HG03196 (cell line): ENCODE data around the gene IL16.
"Not testable (repeated sequence)": the region's sequence is repeated elsewhere in the genome, so short reads cannot be mapped to it uniquely, and the experiment has no call there.

Source experiments
- ATAC-seq: cut with Tn5 transposase; IDR thresholded peaks from one replicate; pipeline ENCODE4 v1.9.1; 2021; ENCODE audit not compliant: unreplicated experiment

Gene IL16

DNA sequence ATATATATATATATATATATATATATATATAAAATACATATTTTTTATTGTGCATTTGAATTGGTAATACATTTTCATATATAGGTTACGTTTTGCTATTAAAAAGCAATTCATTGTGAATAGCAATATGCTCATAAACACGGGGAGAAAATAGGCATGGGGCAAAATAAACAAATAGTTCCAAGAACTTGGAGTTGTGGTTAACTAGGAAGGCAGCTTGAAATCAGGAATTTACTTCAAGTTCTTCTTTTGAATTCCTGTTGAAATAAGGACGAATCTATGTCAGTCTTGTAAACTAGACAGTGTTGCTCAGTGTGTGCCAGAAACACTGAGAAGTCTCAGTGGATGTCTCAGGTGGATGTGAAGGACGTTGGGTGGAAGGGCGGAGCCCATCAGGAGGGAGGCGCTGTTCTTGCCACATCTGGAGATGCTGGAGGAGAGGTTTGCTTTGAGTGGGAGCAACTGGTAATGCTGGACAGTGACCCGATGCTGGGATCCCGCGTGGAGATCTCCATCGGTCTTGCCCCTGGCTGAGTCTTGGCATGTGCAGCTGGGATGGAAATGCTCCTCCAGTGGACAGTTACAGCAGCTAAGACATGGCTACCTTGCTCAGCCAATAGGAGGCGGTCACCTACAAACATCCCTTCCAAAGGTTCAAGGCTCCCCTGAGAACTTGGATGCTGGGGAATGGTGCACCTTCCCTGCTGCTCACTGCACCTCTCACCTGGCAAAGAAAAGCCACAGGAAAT, 2.5 kb downstream of the IL16 start:
- ATAC-seq, result no peak

DNA sequence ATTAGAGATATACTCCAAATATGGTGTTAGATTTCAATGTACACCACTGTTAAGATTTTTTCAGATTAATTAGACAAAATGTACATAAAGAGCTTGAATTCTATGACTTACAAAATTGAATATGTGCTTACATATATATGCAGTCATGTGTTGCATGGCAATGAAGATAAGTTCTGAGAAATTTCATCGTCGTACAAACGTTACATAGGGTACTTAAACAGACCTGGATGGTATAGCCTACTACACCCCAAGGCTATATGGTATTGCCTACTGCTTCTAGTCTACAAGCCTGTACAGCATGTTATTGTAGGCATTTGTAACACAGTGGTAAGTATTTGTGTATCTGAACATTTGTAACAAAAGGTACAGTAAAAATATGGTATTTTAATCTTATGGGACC, 9.3 kb downstream of the IL16 start:
- no peak for ATAC-seq

DNA sequence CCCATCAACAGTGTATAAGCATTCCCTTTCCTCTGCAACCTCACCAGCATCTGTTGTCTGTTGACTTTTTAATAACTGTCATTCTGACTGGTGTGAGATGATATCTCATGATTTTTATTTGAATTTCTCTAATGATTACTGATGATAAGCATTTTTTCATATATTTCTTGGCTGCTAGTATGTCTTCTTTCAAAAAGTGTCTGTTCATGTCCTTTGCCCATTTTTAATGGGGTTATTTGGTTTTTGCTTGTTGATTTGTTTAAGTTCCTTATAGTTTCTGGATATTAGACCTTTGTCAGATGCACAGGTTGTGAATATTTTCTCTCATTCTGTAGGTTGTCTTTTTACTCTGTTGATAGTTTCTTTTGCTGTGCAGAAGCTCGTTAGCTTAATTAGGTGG, 11.3 kb downstream of the IL16 start:
- not testable (repeated sequence) for ATAC-seq

DNA sequence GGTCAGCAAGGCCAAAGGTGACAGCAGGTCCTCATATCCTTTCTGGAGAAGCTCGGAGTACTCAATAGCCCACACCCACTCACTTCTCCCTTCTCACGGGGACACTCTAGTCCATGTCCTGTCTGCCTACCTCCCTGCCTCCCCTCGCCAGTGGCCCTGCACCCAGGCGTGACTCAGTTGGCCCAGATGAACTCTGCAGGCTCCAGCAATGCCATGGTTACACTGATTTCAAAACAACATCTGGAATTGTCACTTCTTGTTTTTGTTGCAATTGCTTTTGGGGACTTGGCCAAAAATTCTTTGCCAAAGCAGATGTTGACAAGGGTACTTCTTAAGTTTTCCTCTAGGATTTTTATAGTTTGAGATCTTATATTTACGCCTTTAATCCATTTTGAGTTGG, 13.0 kb downstream of the IL16 start:
- ATAC-seq, result no peak

DNA sequence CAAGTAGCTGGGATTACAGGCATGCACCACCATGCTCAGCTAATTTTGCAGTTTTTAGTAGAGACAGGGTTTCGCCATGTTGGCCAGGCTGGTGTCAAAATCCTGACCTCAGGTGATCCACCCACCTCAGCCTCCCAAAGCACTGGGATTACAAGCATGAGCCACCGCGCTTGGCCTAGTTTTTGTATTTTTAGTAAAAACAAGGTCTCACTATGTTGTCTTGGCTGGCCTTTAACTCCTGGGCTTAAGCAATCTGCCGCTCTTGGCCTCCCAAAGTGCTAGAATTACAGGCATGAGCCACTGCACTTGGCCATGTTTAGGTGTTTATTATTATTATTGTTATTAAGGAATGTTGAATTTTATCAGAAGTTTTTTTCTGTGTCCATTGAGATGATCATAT, 14.7 kb downstream of the IL16 start:
- no peak for ATAC-seq

DNA sequence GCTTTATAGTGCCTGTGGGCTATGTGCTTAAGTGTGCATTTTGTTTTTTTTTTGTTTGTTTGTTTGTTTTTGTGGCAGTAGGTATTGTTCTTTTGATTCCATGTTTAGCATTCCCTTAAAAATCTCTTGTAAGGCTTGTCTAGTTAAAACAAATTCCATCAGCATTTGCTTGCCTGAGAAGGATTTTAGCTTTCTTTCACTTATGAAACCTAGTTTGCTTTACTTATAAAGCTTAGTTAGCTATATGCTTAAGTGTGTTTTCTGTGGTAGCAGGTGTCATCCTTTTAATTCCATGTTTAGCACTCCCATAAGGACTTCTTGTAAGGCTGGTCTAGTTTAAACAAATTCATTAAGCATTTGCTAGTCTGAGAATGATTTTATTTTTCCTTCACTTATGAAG, 17.3 kb downstream of the IL16 start:
- ATAC-seq, result no peak

DNA sequence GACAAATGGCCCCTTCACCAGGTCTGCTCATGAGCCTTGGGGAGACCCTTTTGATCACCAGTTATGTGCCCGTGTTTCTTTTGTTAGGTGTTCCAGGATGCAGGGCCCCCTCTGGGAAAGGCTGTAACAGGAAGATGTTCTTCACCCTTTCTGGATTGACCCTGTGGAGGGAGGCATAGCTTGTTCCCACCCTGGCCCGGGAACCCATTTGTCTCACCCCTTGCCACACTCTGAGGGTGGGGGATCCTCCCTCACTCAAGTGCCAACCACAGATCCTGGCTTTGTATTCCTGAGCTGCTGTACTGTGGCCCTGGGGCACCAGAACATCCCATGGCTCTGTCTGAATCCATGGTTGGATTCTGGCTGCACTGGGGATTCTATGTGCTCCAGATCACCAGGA, 18.9 kb downstream of the IL16 start:
- ATAC-seq, result no peak

DNA sequence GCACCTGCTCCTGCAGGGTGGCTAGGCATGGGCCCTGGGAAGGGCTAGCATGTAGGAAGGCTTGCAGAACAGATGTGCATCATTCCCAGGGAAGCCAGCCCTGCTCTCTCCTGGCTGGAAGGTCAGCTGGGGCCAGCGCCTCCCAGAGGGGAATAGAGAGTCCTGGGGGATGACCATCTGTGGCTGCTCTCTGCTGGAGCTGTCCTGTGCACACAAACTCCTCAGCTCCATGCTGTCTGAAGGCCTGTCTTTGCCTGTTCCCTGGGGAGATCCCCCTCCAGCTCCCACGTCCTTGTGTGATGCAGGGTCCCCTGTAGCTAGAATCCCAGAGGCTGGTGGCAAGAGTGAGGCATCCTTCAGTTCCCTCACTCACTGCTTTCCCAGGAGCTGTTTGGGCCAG, 19.3 kb downstream of the IL16 start:
- no peak for ATAC-seq

DNA sequence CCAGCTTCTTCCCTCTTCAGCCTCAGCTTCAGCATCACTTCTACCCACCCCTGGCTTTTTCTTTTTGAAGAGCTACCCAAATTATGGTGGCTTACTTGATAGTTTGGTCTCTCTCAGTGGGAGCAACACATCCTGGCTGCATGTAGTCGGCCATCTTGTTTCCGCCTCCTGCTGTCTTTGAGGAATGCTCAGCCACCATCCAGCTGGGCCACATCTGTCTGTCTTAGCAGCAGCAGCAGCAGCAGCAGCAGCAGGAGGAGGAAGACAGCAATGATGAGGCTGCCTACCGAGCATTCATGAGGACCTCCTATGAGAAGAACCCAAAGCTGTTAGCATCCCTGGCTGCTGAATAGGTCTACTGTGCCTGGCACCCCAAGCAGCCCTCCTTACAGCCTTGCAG, 19.7 kb downstream of the IL16 start:
- ATAC-seq, result no peak

DNA sequence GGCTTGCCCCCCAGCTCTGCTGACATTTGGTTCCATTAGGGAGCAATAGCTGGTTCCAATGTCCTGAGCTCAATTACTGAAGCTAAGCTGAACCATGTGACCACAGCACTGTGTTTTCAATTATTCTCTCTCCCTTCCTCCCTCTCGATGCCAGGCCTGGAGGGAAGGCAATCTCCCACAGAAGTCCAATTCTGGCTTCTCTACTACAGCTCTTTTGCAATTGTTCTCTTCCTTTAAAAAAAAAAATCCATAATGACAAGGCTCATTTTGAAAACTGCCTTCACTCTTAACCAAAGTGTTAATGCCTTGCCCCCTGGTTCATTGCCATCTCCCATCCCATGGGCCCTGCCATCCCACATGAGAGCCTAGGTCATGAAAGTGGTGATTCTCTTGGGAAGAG, 24.8 kb downstream of the IL16 start:
- ATAC-seq, result no peak

DNA sequence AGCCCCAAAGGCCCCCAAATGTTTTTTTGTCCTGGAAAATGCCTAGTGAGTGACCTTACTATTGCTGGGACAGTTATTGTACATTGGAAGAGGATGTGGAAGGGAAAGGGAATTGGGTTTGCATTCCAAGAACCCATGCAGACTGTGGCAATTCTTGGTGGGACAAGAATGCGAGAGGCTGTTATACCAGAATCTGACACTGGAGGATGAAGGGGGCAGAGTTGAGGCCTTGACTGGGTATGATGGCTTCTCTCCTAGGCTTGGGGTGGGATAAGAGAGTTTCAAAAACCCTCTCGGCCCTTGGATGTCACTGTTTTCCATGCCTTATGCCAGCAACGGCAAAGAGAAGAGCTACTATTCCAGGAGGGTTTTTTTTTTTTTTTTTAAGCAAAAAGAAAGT, 25.3 kb downstream of the IL16 start:
- ATAC-seq, result no peak

DNA sequence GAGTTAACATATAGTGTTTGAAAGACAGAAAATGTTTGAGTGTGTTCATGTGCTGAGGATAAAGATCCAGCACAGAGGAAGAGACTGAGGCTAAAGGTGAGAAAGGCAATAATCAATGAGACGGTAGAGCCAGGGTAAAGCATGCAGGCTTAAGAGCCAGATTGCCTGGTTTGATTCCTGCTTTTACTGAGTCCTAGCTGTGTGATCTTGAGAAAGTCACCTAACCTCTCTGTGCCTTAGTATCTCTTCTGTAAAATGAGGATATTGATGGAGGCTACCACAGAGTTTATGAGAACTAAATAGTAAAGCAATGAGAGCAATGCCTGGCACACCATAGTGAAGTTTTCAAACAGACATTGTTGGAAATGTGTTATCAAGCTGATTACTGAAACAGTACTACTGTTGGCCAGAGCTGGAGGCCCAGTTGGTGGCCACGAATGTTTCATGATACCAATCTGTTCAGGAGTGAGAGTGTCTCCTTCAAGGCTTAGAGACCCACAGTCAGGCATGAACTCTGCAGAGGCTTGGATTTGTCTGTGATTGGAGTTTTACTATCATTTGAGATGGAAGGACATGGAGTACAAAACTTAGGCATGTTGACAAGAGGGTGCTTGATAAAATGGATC, 26.8 kb downstream of the IL16 start:
- ATAC-seq, result no peak

DNA sequence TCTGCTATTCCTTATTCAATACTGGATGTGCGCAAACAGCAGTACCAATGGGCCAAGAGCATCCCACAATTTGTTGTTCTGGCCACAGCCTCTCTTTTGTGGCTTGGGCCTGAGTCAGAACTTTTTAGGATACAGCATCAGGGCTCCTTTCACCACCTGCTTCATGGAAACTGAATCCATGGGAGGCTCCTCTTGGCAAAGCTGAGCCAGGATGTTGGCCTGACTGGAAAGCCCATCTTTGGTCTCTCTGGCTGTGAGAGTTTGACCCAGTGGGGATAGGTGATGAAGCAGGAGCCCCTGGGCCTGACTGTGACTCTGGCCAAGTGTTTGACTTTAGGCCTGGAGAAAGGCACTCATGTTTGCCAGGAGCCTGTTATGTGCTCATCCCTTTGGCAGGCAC, 27.6 kb downstream of the IL16 start:
- no peak for ATAC-seq

DNA sequence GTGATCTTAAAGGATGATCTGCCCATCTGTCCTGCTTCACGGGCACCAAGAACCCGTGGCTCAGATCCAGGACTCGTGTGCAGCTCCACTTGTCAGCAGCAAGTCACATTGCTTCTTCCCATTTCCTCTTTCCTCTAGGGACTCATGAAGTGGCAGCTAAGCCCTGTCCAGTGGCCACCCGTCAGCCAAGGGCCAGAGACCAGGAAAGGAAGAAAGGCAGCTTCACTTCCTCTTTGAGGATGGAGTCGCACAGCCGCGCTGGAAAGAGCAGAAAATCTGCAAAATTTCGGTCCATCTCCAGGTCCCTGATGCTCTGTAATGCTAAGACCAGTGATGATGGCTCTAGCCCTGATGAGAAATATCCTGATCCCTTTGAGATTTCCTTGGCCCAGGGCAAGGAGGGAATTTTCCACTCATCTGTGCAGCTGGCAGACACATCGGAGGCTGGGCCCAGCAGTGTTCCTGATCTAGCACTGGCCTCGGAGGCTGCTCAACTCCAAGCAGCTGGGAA, 28.5 kb downstream of the IL16 start:
- no peak for ATAC-seq

DNA sequence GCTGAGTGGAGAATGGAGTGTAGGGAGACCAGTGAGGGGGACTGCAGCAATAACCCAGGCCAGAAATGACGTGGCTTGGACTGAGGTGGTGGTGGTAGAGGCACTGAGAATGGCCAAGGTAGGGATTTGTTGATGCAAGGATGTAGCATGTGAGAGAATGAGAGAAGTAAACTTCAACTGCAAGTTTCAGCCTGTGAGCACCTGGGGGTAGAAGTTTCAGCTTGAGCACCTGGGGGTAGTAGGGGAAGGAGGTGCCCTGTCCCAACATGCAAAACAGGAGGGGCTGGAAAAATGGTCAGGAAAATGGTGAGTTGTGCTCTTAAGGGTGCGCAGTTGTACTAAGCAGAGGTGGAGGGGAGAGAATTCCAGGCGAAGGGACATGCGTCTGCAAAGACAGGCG, 31.0 kb downstream of the IL16 start:
- no peak for ATAC-seq

DNA sequence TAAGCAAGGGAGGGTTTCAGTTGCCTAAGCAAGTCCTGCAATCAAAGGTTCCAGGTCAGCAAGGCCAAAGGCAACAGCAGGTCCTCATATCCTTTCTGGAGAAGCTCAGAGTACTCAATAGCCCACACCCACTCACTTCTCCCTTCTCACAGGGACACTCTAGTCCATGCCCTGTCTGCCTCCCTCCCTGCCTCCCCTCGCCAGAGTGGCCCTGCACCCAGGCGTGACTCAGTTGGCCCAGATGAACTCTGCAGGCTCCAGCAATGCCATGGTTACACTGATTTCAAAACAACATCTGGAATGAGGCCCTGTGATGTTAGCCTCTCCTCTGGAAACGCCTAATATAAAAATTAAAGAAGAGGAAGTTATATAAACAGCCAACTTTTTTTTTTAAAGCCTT, 32.9 kb downstream of the IL16 start:
- ATAC-seq, result no peak

DNA sequence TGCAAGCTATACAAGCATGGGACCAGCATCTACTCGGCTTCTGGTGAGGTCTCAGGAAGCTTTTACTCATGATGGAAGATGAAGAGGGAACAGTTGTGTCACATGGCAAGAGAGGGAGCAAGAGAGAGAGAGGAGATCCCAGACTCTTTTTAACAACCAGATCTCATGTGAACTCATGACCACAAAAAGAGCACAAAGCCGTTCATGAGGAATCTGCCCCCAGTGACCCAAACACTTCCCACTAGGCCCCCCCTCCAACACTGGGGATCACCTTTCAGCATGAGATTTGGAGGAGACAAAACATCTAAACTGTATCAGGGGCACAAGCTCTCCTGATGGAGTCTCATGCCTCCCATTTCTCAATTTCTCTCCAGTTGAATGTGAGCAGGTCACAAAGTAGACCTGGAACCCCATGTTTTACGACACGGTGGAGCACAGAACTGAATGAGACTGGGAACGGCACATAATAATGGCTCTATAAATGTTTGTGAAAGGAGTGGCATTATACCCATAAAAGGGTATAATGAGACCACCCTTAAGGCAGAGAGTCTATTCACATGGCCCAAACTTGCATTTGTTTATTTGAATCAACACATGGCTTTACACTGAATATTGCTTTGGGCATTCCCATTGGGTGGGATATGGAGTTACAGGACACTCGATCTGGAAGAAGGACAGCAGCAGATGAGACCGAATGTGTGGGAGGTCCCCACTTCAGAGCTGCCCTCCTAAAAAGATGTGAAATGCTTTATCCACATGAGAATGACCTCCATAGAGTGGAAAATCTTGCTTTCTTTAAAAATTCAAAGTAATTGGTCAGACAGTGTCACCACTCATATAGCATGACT, 38.8 kb downstream of the IL16 start:
- ATAC-seq, result no peak

DNA sequence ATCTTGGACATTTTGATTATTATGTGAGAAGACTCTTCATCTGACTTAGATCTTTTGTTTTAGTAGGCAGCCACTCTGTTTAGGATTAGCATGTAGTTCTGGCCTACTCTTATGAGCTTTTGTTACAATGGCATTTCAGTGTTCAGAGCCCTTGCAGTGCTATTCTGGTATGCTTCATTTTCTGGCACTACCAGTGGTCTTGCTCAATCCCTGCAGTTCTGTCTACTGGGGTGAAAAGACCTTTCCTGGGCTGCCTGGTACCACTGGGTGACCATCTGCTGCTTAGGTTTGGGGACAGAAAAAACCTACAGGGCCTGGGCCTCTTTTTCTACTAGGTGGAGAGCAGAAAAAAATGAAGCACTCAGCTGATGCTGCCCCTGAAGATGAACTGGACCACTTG, 42.5 kb downstream of the IL16 start:
- ATAC-seq, result no peak

DNA sequence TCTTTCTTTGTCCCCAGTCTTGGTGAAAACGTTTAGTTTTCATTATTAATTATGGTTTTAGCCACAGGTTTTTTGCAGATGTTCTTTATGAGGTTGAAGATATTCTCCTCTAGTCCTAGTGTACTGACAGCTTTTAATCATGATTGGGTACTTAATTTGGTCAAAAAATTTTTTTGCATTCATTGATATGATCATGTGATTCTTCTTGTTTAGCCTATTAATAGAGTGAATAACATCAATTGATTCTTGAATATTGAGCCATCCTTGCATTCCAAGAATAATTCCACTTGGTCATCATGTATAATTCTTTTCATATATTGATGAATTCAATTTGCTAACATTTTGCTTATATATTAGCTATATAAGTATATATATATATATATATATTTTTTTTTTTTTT, 46.1 kb downstream of the IL16 start:
- ATAC-seq, result no peak

DNA sequence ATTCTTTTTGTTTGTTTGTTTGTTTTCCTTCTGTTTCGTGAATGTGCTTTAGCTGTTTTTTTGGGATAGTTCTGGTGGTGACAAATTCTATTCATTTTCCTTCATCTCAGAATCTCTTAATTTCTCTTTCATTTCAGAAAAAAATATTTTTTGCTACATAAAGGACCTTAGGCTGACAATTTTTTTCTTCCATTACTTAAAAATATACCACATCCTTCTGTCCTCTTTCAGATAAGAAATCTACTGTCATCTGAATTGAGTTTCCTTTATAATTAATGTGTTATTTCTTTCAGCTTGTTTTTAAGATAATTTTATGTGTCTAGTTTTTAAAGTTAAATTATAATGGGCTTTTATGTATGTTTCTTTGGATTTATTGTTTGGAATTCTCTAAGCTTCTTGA, 47.6 kb downstream of the IL16 start:
- ATAC-seq, result no peak

DNA sequence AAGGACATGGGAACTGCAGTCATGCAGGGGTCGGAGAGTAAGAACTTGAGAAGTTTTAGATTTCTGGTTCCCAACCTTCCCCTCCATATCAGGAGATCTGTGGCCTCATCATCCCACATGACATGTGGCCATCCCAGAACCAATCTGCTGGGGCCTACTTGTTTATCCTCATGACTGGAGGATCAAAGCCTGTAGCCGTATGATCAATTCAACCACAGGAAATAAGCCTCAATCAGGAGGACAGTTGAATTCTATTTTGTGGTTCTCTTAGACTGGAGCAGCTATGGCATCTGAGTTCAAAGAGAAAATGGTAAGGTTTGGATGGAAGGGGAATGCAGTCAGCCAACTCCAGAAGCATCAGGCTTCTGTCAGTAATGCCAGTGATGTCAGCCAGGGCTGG, 57.2 kb downstream of the IL16 start:
- no peak for ATAC-seq
